GM12874 (cell line): ENCODE measurements around the gene TMEM117.

Experiments used
- CTCF ChIP-seq: IDR thresholded peaks from 2 replicates; pipeline ENCODE4 v1.5.1; 2011; ENCODE audit warnings: low read depth, mild to moderate bottlenecking, control low read depth, low read length, moderate library complexity; ENCODE audit not compliant: insufficient read depth

TMEM117 gene

GRCh38 chr12:44031472-44032185 lies 195.7 kb downstream of the TMEM117 start:
- TF ChIP-seq CTCF = no peak

- no peak for TF ChIP-seq CTCF
Observed at GRCh38 chr12:44034906-44035305, 199.0 kb downstream of the TMEM117 start.

- TF ChIP-seq CTCF = no peak
Observed at GRCh38 chr12:44036875-44037443, 201.1 kb downstream of the TMEM117 start.

GRCh38 chr12:44038411-44038810 lies 202.5 kb downstream of the TMEM117 start:
- TF ChIP-seq CTCF = no peak

- no peak for TF ChIP-seq CTCF
Observed at GRCh38 chr12:44046732-44047417, 211.0 kb downstream of the TMEM117 start.

- TF ChIP-seq CTCF = no peak
Observed at GRCh38 chr12:44052554-44052953, 216.7 kb downstream of the TMEM117 start.

- no peak for TF ChIP-seq CTCF
Observed at GRCh38 chr12:44053549-44054127, 217.8 kb downstream of the TMEM117 start.
